Fibroblast of lung (primary cell): ENCODE results near the gene FIS1. TPM values are rescaled to one million over a fixed set of nuclear protein-coding genes. Genes with fewer than 3 reads are reported as not detected.

Experiments used
- DNase-seq, 2 donors: peaks; one replicate each; pipeline versions ENCODE4 v3.0.0 to v3.0.0-alpha.2; 2010; ENCODE audit warnings: low read depth in 2 of 2
- H2AFZ ChIP-seq: 2 replicates; pipeline ENCODE4 v1.5.1; 2012; ENCODE audit warnings: low read length, control low read depth, inconsistent platforms
- H3K27ac ChIP-seq: 2 replicates; pipeline ENCODE4 v1.5.1; 2011; ENCODE audit warnings: low read length, control low read depth; ENCODE audit not compliant: insufficient read depth
- H3K27me3 ChIP-seq: 2 replicates; pipeline ENCODE4 v1.5.1; 2011; ENCODE audit warnings: mild to moderate bottlenecking, low read length; ENCODE audit not compliant: control insufficient read depth, insufficient read depth
- H3K36me3 ChIP-seq: 2 replicates; pipeline ENCODE4 v1.5.1; 2011; ENCODE audit warnings: low read length; ENCODE audit not compliant: control insufficient read depth, insufficient read depth
- H3K4me1 ChIP-seq: 2 replicates; pipeline ENCODE4 v1.5.1; 2011; ENCODE audit warnings: low read length; ENCODE audit not compliant: control insufficient read depth, insufficient read depth; ENCODE audit errors: extremely low read depth
- H3K4me2 ChIP-seq: 2 replicates; pipeline ENCODE4 v1.5.1; 2011; ENCODE audit warnings: low read length, control low read depth; ENCODE audit not compliant: insufficient read depth; ENCODE audit errors: extremely low read depth
- H3K4me3 ChIP-seq, 4 experiments: fragments of 200-600 bp in 1 of 4; sonication (generic) in 1 of 4; replicated peaks in 1 of 4; 2 replicates each; pipeline ENCODE4 v1.5.1; 2011 to 2016; ENCODE audit warnings: low read length in 4 of 4, low read depth in 3 of 4, mild to moderate bottlenecking in 3 of 4, control low read depth in 2 of 4, inconsistent platforms in 1 of 4, mixed read lengths in 1 of 4; ENCODE audit not compliant: insufficient read depth in 1 of 4; ENCODE audit errors: control extremely low read depth in 1 of 4
- H3K79me2 ChIP-seq: 2 replicates; pipeline ENCODE4 v1.5.1; 2012; ENCODE audit warnings: mild to moderate bottlenecking, low read length, inconsistent platforms; ENCODE audit not compliant: control insufficient read depth, insufficient read depth
- H3K9ac ChIP-seq: 2 replicates; pipeline ENCODE4 v1.5.1; 2011; ENCODE audit warnings: mild to moderate bottlenecking, low read length, control low read depth; ENCODE audit not compliant: insufficient read depth
- H3K9me3 ChIP-seq: 2 replicates; pipeline ENCODE4 v1.5.1; 2012; ENCODE audit warnings: low read depth, low read length; ENCODE audit not compliant: control insufficient read depth, insufficient read depth
- H4K20me1 ChIP-seq: 2 replicates; pipeline ENCODE4 v1.5.1; 2011; ENCODE audit warnings: low read length; ENCODE audit not compliant: control insufficient read depth, insufficient read depth; ENCODE audit errors: extremely low read depth
- CTCF ChIP-seq, 2 donors: IDR thresholded peaks in 1 of 2; conservative IDR thresholded peaks in 1 of 2; 1 replicate in 1 of 2; 2 replicates in 1 of 2; pipeline ENCODE4 v1.5.1; 2011 to 2012; ENCODE audit warnings: low read length in 2 of 2, control low read depth in 1 of 2, inconsistent platforms in 1 of 2, low read depth in 1 of 2, mild to moderate bottlenecking in 1 of 2
- EZH2 ChIP-seq: IDR thresholded peaks from 2 replicates; pipeline ENCODE4 v1.5.1; 2012; ENCODE audit warnings: low read length, control low read depth, mild to moderate bottlenecking; ENCODE audit errors: missing control alignments
- polyA plus RNA-seq, 2 donors: library from polyadenylated mRNA; depleted of rRNA in 1 of 2; stranded (reverse) in 1 of 2; unstranded in 1 of 2; fragments of >200 nt; gene quantifications; 2 replicates each; pipeline ENCODE4 v1.2.1, GENCODE V29; 2011 to 2012; ENCODE audit warnings: missing spikeins in 1 of 2
- total RNA-seq: library from RNA; depleted of rRNA; stranded (reverse); fragments of >200 nt; gene quantifications from 2 replicates; pipeline ENCODE4 v1.2.1, GENCODE V29; 2014

The FIS1 gene
- total and polyA plus RNA-seq, 2 donors (not counting 1 experiment from before 2014, with no cell fraction given) = 169 to 297 TPM

- H2AFZ ChIP-seq = no peak overlapping the region
- H4K20me1 ChIP-seq = no peaks in the 10 kb centered on the region
- H3K9me3 ChIP-seq = no peaks in the 10 kb centered on the region
- H3K27me3 ChIP-seq = no peaks in the 10 kb centered on the region
- H3K36me3 ChIP-seq = peaks cover 29% of the 10 kb centered on the region
- no peak overlapping the region for H3K27ac ChIP-seq
- H3K4me1 ChIP-seq = peaks cover 10% of the 10 kb centered on the region
- no peak overlapping the region for H3K4me3 ChIP-seq
- H3K9ac ChIP-seq = no peak overlapping the region
- peaks cover 11% of the 10 kb centered on the region for H3K79me2 ChIP-seq
- no peak for TF ChIP-seq CTCF (conservative IDR thresholded peaks at IDR 0.05 in 1 of 2, IDR thresholded peaks at IDR 0.05 in 1 of 2; ENCODE audit: low read depth in 1 of 2, low read length in 2 of 2)
- no peak for TF ChIP-seq EZH2
- no peak overlapping the region for H3K4me2 ChIP-seq
- DNase-seq = no peak
Measured at GRCh38 chr7:101211501-101211900, 33.4 kb downstream of the FIS1 start.

- no peaks in the 10 kb centered on the region for H3K9me3 ChIP-seq
- peaks cover 24% of the 10 kb centered on the region for H3K36me3 ChIP-seq
- H3K27ac ChIP-seq = no peak overlapping the region
- H3K4me2 ChIP-seq = no peak overlapping the region
- no peaks in the 10 kb centered on the region for H3K79me2 ChIP-seq
- H3K4me3 ChIP-seq = no peak overlapping the region
- DNase-seq = no peak
- no peaks in the 10 kb centered on the region for H4K20me1 ChIP-seq
- no peak overlapping the region for H2AFZ ChIP-seq
- no peaks in the 10 kb centered on the region for H3K27me3 ChIP-seq
- no peak overlapping the region for H3K9ac ChIP-seq
- no peak for TF ChIP-seq EZH2
- TF ChIP-seq CTCF (conservative IDR thresholded peaks at IDR 0.05 in 1 of 2, IDR thresholded peaks at IDR 0.05 in 1 of 2; ENCODE audit: low read depth in 1 of 2, low read length in 2 of 2) = no peak
- peaks cover 3% of the 10 kb centered on the region for H3K4me1 ChIP-seq
Measured at GRCh38 chr7:101210143-101210542, 34.7 kb downstream of the FIS1 start.

GRCh38 chr7:101208794-101209193 is 36.1 kb downstream of the FIS1 start:
- Histone ChIP-seq H2AFZ (no peak overlapping the region), H3K4me2 (no peak overlapping the region), H3K36me3 (peaks cover 21% of the 10 kb centered on the region), H3K27me3 (no peaks in the 10 kb centered on the region), H3K79me2 (no peaks in the 10 kb centered on the region), H4K20me1 (no peaks in the 10 kb centered on the region), H3K9me3 (no peaks in the 10 kb centered on the region), H3K9ac (no peak overlapping the region), H3K27ac (no peak overlapping the region), H3K4me1 (no peaks in the 10 kb centered on the region), H3K4me3 (no peak overlapping the region)
- no peak for DNase-seq
- TF ChIP-seq EZH2 (no peak), CTCF (conservative IDR thresholded peaks at IDR 0.05 in 1 of 2, IDR thresholded peaks at IDR 0.05 in 1 of 2; ENCODE audit: low read depth in 1 of 2, low read length in 2 of 2) (no peak)
